SU-DHL-6 (cell line): Measurements from ENCODE around the gene C19orf38.

Experiments
- EZH2phosphoT487 ChIP-seq: fragments of 200-600 bp; sonication (generic), shearing (Covaris generic); conservative IDR thresholded peaks from 2 replicates; pipeline ENCODE4 v1.6.1; 2018; ENCODE audit warnings: mild to moderate bottlenecking, antibody characterized with exemption, low read length, moderate library complexity, mixed read lengths
- TF ChIP-seq, protein P1 (sequence below): fragments of 200-600 bp; sonication (generic); IDR thresholded peaks from one replicate; pipeline ENCODE4 v1.5.1; 2017; ENCODE audit warnings: antibody characterized with exemption, mild to moderate bottlenecking, low read length, moderate library complexity; ENCODE audit not compliant: insufficient read depth, poor library complexity, severe bottlenecking

DNA sequence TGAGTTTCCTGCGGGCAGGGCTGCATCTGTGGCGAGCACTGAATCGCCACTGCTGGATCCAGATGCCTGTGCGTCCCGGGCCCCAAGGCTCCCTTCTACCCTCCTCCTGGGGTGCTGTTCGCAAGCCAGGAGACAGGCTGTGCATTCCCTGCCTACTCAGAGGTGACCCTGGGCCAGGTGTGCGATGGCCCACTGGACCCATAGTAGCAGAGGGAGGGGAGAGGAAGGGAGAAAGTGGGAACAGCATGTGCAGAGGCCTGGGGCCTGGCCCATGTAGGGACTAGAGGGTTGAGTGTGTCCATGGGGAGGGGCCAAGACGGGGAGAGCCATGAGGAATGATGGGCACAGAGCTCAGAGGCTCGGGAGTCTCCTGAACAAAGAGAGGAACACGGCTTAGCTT lies 50.4 kb downstream of the C19orf38 start:
- TF ChIP-seq, protein P1, sequence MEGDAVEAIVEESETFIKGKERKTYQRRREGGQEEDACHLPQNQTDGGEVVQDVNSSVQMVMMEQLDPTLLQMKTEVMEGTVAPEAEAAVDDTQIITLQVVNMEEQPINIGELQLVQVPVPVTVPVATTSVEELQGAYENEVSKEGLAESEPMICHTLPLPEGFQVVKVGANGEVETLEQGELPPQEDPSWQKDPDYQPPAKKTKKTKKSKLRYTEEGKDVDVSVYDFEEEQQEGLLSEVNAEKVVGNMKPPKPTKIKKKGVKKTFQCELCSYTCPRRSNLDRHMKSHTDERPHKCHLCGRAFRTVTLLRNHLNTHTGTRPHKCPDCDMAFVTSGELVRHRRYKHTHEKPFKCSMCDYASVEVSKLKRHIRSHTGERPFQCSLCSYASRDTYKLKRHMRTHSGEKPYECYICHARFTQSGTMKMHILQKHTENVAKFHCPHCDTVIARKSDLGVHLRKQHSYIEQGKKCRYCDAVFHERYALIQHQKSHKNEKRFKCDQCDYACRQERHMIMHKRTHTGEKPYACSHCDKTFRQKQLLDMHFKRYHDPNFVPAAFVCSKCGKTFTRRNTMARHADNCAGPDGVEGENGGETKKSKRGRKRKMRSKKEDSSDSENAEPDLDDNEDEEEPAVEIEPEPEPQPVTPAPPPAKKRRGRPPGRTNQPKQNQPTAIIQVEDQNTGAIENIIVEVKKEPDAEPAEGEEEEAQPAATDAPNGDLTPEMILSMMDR = no peak
- TF ChIP-seq EZH2phosphoT487 = no peak
